SJSA1 (cell line): ENCODE data around the gene MSI2. TPM values are rescaled to one million over a fixed set of nuclear protein-coding genes. Genes with fewer than 3 reads are reported as not detected.
"Not testable (repeated sequence)": the region's sequence is repeated elsewhere in the genome, so short reads cannot be mapped to it uniquely, and the experiment has no call there.

ENCODE experiments used
- DNase-seq, 2 experiments: peaks; one replicate each; pipeline ENCODE4 v3.0.0-alpha.2; 2015 to 2020; ENCODE audit warnings: low spot score in 2 of 2, low read depth in 1 of 2
- H3K27ac ChIP-seq: fragments of 250-450 bp; sonication (Bioruptor Pico); 2 replicates; pipeline ENCODE4 v1.5.1; 2020; ENCODE audit warnings: mild to moderate bottlenecking, moderate library complexity
- H3K27me3 ChIP-seq: fragments of 250-450 bp; sonication (Bioruptor Pico); replicated peaks from 2 replicates; pipeline ENCODE4 v1.5.1; 2020; ENCODE audit warnings: mild to moderate bottlenecking, moderate library complexity
- H3K36me3 ChIP-seq: fragments of 250-450 bp; sonication (Bioruptor Pico); 2 replicates; pipeline ENCODE4 v1.5.1; 2020; ENCODE audit warnings: mild to moderate bottlenecking
- H3K4me1 ChIP-seq: fragments of 250-450 bp; sonication (Bioruptor Pico); replicated peaks from 2 replicates; pipeline ENCODE4 v1.6.1; 2021; ENCODE audit warnings: mild to moderate bottlenecking
- H3K4me3 ChIP-seq: fragments of 250-450 bp; sonication (Bioruptor Pico); 2 replicates; pipeline ENCODE4 v1.5.1; 2020; ENCODE audit warnings: mild to moderate bottlenecking
- H3K9me3 ChIP-seq: fragments of 250-450 bp; sonication (Bioruptor Pico); replicated peaks from 2 replicates; pipeline ENCODE4 v1.5.1; 2020; ENCODE audit warnings: mild to moderate bottlenecking
- total RNA-seq: library from RNA; depleted of rRNA; stranded (reverse); fragments of >200 nt; shearing (Covaris generic); gene quantifications from 2 replicates; pipeline ENCODE4 v1.2.3, GENCODE V29; 2014; rRNA removed

MSI2 gene
- total RNA-seq = 27.2 and 39.8 TPM in 2 replicates

- DNase-seq = peak; percentile 61 to 95
- Histone ChIP-seq H3K4me3 (peak within 1 kb of the TSS; percentile 64), H3K27me3 (no peaks in the 10 kb centered on the region), H3K36me3 (peaks cover 15% of the 10 kb centered on the region; the same call in 1 of the 2 replicates), H3K4me1 (peaks cover 12% of the 10 kb centered on the region), H3K9me3 (no peaks in the 10 kb centered on the region), H3K27ac (peak within 1 kb of the TSS; percentile 64)
Measured at GRCh38 chr17:57255776-57256681, at the start of gene MSI2. MSI2 (plus strand) TSS chr17:57256523; CDS start chr17:57256743, 220 bp downstream.

GRCh38 chr17:57206928-57207327 is 49.4 kb upstream of the MSI2 start:
- H3K36me3 ChIP-seq = no peaks in the 10 kb centered on the region
- no peaks in the 10 kb centered on the region for H3K27me3 ChIP-seq
- peaks cover 3% of the 10 kb centered on the region; the same call in 1 of the 2 replicates for H3K9me3 ChIP-seq
- peaks cover 20% of the 10 kb centered on the region for H3K4me1 ChIP-seq
- no peak overlapping the region for H3K4me3 ChIP-seq
- DNase-seq = no peak
- H3K27ac ChIP-seq = no peak overlapping the region

GRCh38 chr17:57207396-57207795 is 48.9 kb upstream of the MSI2 start:
- Histone ChIP-seq H3K9me3 (peaks cover 3% of the 10 kb centered on the region; the same call in 1 of the 2 replicates), H3K4me3 (no peak overlapping the region), H3K27ac (no peak overlapping the region), H3K27me3 (no peaks in the 10 kb centered on the region), H3K4me1 (peaks cover 24% of the 10 kb centered on the region), H3K36me3 (no peaks in the 10 kb centered on the region)
- no peak for DNase-seq

GRCh38 chr17:57210224-57210553 is 46.1 kb upstream of the MSI2 start:
- H3K36me3 ChIP-seq = no peaks in the 10 kb centered on the region
- DNase-seq = peak in 1 of 2 experiments; percentile 15
- H3K4me1 ChIP-seq = peaks cover 27% of the 10 kb centered on the region
- no peak overlapping the region for H3K4me3 ChIP-seq
- H3K27me3 ChIP-seq = no peaks in the 10 kb centered on the region
- H3K9me3 ChIP-seq = peaks cover 3% of the 10 kb centered on the region; the same call in 1 of the 2 replicates
- no peak overlapping the region for H3K27ac ChIP-seq

- Histone ChIP-seq H3K9me3 (peaks cover 3% of the 10 kb centered on the region; the same call in 1 of the 2 replicates), H3K36me3 (no peaks in the 10 kb centered on the region), H3K27ac (peak overlapping the region; percentile 3), H3K4me1 (peaks cover 35% of the 10 kb centered on the region), H3K27me3 (no peaks in the 10 kb centered on the region), H3K4me3 (no peak overlapping the region)
- peak in 1 of 2 experiments; percentile 57 for DNase-seq
Measured at GRCh38 chr17:57210972-57211411, 45.3 kb upstream of the MSI2 start.

GRCh38 chr17:57211543-57211942 is 44.8 kb upstream of the MSI2 start:
- H3K4me1 ChIP-seq = peaks cover 38% of the 10 kb centered on the region
- no peaks in the 10 kb centered on the region for H3K36me3 ChIP-seq
- no peak overlapping the region for H3K4me3 ChIP-seq
- H3K27ac ChIP-seq = peak overlapping the region; percentile 3; the same call in 1 of the 2 replicates
- H3K27me3 ChIP-seq = no peaks in the 10 kb centered on the region
- peaks cover 3% of the 10 kb centered on the region; the same call in 1 of the 2 replicates for H3K9me3 ChIP-seq
- peak; percentile 53 to 57 for DNase-seq

- Histone ChIP-seq H3K4me1 (peaks cover 38% of the 10 kb centered on the region), H3K9me3 (peaks cover 3% of the 10 kb centered on the region; the same call in 1 of the 2 replicates), H3K4me3 (no peak overlapping the region), H3K36me3 (no peaks in the 10 kb centered on the region), H3K27me3 (no peaks in the 10 kb centered on the region), H3K27ac (no peak overlapping the region)
- DNase-seq = peak in 1 of 2 experiments; percentile 29
Measured at GRCh38 chr17:57213180-57213825, 43.0 kb upstream of the MSI2 start.

- no peaks in the 10 kb centered on the region; the same call in 1 of the 2 replicates for H3K9me3 ChIP-seq
- no peak overlapping the region for H3K4me3 ChIP-seq
- peak; percentile 27 to 48 for DNase-seq
- no peaks in the 10 kb centered on the region for H3K27me3 ChIP-seq
- H3K27ac ChIP-seq = peak overlapping the region; percentile 29; the same call in 1 of the 2 replicates
- no peaks in the 10 kb centered on the region for H3K36me3 ChIP-seq
- H3K4me1 ChIP-seq = peaks cover 32% of the 10 kb centered on the region
Measured at GRCh38 chr17:57215317-57215716, 41.0 kb upstream of the MSI2 start.

GRCh38 chr17:57221366-57222350 is 34.7 kb upstream of the MSI2 start:
- Histone ChIP-seq H3K36me3 (no peaks in the 10 kb centered on the region), H3K9me3 (no peaks in the 10 kb centered on the region), H3K27ac (no peak overlapping the region), H3K4me3 (no peak overlapping the region), H3K27me3 (no peaks in the 10 kb centered on the region), H3K4me1 (no peaks in the 10 kb centered on the region)
- DNase-seq = no peak

- H3K9me3 ChIP-seq, H3K4me3 ChIP-seq, DNase-seq, H3K27me3 ChIP-seq, H3K4me1 ChIP-seq, H3K27ac ChIP-seq, H3K36me3 ChIP-seq: not testable (repeated sequence)
Measured at GRCh38 chr17:57222422-57222821, 33.9 kb upstream of the MSI2 start.

- Histone ChIP-seq H3K36me3 (no peaks in the 10 kb centered on the region), H3K9me3 (no peaks in the 10 kb centered on the region), H3K27me3 (no peaks in the 10 kb centered on the region), H3K4me1 (peaks cover 7% of the 10 kb centered on the region), H3K4me3 (no peak overlapping the region), H3K27ac (no peak overlapping the region)
- no peak for DNase-seq
Measured at GRCh38 chr17:57225127-57225526, 31.2 kb upstream of the MSI2 start.

- Histone ChIP-seq H3K9me3 (no peaks in the 10 kb centered on the region), H3K27ac (no peak overlapping the region), H3K4me1 (peaks cover 7% of the 10 kb centered on the region), H3K36me3 (no peaks in the 10 kb centered on the region), H3K27me3 (no peaks in the 10 kb centered on the region), H3K4me3 (no peak overlapping the region)
- no peak for DNase-seq
Measured at GRCh38 chr17:57226793-57227192, 29.5 kb upstream of the MSI2 start.

- Histone ChIP-seq H3K9me3 (no peaks in the 10 kb centered on the region; the same call in 1 of the 2 replicates), H3K27ac (no peak overlapping the region), H3K4me3 (no peak overlapping the region), H3K36me3 (no peaks in the 10 kb centered on the region), H3K4me1 (peaks cover 7% of the 10 kb centered on the region), H3K27me3 (no peaks in the 10 kb centered on the region; the same call in 1 of the 2 replicates)
- DNase-seq = peak in 1 of 2 experiments; percentile 72
Measured at GRCh38 chr17:57228911-57229310, 27.4 kb upstream of the MSI2 start.
